ENCODE results near the gene ARFGAP1.
"Not testable (repeated sequence)": the region's sequence is repeated elsewhere in the genome, so short reads cannot be mapped to it uniquely, and the experiment has no call there.

The ARFGAP1 gene

GRCh38 chr20:63333241-63333836 lies 60.7 kb downstream of the ARFGAP1 start:
- no peaks in the 10 kb centered on the region for H4K20me1 ChIP-seq (ENCODE audit: insufficient read depth, low read length, poor library complexity, severe bottlenecking)

DNA sequence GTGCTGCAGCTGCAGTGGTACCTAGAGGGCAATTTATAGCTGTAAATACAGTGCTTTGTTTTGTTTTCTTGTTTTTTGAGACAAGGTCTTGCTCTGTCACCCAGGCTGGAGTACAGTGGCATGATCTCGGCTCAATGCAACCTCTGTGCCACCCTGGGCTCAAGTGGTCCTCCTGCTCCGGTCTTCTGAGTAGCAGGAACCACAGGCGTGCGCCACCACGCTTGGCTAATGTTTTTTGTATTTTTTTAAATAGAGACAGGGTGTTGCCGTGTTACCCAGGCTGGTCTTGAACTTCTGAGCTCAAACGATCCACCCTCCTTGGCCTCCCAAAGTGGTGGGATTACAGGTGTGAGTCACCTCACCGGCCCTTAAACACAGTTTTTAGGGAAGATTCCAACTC lies 61.7 kb downstream of the ARFGAP1 start:
- H3K79me2 ChIP-seq (ENCODE audit: insufficient read depth, low read length) = no peaks in the 10 kb centered on the region
- H3K9me3 ChIP-seq (ENCODE audit: insufficient read depth, low read depth, low read length) = no peaks in the 10 kb centered on the region; the same call in 1 of the 2 replicates
- no peak overlapping the region for H2AFZ ChIP-seq (ENCODE audit: low read length)
- no peaks in the 10 kb centered on the region for H3F3A ChIP-seq (ENCODE audit: low read depth)
- no peaks in the 10 kb centered on the region for H3K9me2 ChIP-seq (replicated peaks; ENCODE audit: low read depth, low read length)
- no peaks in the 10 kb centered on the region for H3K36me3 ChIP-seq (ENCODE audit: insufficient read depth, low read length)
- no peak overlapping the region for H3K9ac ChIP-seq (ENCODE audit: low read depth, low read length, poor library complexity, severe bottlenecking)
- no peak overlapping the region for H3K4me2 ChIP-seq (ENCODE audit: low read depth, low read length, poor library complexity, severe bottlenecking)
- no peaks in the 10 kb centered on the region for H4K20me1 ChIP-seq (ENCODE audit: insufficient read depth, low read length, poor library complexity, severe bottlenecking)
- no peaks in the 10 kb centered on the region for H3K27me3 ChIP-seq (ENCODE audit: insufficient read depth, low read length, poor library complexity, severe bottlenecking)
- TF ChIP-seq EZH2phosphoT487 (IDR thresholded peaks at IDR 0.05; ENCODE audit: borderline replicate concordance) (no peak), CTCF (conservative IDR thresholded peaks at IDR 0.05; ENCODE audit: low read length) (no peak)
- H3K4me1 ChIP-seq (ENCODE audit: insufficient read depth, low read length, poor library complexity, severe bottlenecking) = no peaks in the 10 kb centered on the region
- H3K4me3 ChIP-seq (ENCODE audit: low read length, poor library complexity, severe bottlenecking) = no peak overlapping the region

More at GRCh38 chr20:63333241-63333836, 60.7 kb downstream of the ARFGAP1 start:
- H3K36me3 ChIP-seq (ENCODE audit: insufficient read depth, low read length) = no peaks in the 10 kb centered on the region
- no peaks in the 10 kb centered on the region for H3F3A ChIP-seq (ENCODE audit: low read depth)
- H3K9me3 ChIP-seq (ENCODE audit: insufficient read depth, low read depth, low read length) = no peaks in the 10 kb centered on the region; the same call in 1 of the 2 replicates
- no peak overlapping the region for H3K4me3 ChIP-seq (ENCODE audit: low read length, poor library complexity, severe bottlenecking)
- H3K9ac ChIP-seq (ENCODE audit: low read depth, low read length, poor library complexity, severe bottlenecking) = no peak overlapping the region
- no peak overlapping the region for H2AFZ ChIP-seq (ENCODE audit: low read length)
- H3K27me3 ChIP-seq (ENCODE audit: insufficient read depth, low read length, poor library complexity, severe bottlenecking) = no peaks in the 10 kb centered on the region
- TF ChIP-seq CTCF (conservative IDR thresholded peaks at IDR 0.05; ENCODE audit: low read length) (no peak), EZH2phosphoT487 (IDR thresholded peaks at IDR 0.05; ENCODE audit: borderline replicate concordance) (no peak)
- H3K4me2 ChIP-seq (ENCODE audit: low read depth, low read length, poor library complexity, severe bottlenecking) = no peak overlapping the region
- no peaks in the 10 kb centered on the region for H3K4me1 ChIP-seq (ENCODE audit: insufficient read depth, low read length, poor library complexity, severe bottlenecking)
- H3K9me2 ChIP-seq (replicated peaks; ENCODE audit: low read depth, low read length) = no peaks in the 10 kb centered on the region
- H3K79me2 ChIP-seq (ENCODE audit: insufficient read depth, low read length) = no peaks in the 10 kb centered on the region

DNA sequence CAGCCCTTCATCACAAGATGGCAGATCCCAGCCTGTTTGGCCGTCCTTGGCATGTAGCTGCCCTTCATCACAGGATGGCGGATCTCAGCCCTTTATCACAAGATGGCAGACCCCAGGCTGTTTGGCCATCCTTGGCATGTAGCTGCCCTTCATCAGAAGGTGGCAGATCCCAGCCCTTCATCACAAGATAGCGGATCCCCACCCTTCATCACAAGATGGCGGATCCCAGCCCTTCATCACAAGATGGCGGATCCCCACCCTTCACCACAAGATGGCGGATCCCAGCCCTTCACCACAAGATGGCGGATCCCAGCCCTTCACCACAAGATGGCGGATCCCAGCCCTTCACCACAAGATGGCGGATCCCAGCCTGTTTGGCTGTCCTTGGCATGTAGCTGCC lies 62.4 kb downstream of the ARFGAP1 start:
- not testable (repeated sequence) for H3K27me3 ChIP-seq (ENCODE audit: insufficient read depth, low read length, poor library complexity, severe bottlenecking); H4K20me1 ChIP-seq (ENCODE audit: insufficient read depth, low read length, poor library complexity, severe bottlenecking); H2AFZ ChIP-seq (ENCODE audit: low read length)

GRCh38 chr20:63335711-63336110 lies 63.1 kb downstream of the ARFGAP1 start:
- H3K9me2 ChIP-seq (replicated peaks; ENCODE audit: low read depth, low read length) = no peaks in the 10 kb centered on the region
- no peak overlapping the region for H2AFZ ChIP-seq (ENCODE audit: low read length)
- no peaks in the 10 kb centered on the region; the same call in 1 of the 2 replicates for H3K9me3 ChIP-seq (ENCODE audit: insufficient read depth, low read depth, low read length)
- H3K4me1 ChIP-seq (ENCODE audit: insufficient read depth, low read length, poor library complexity, severe bottlenecking) = no peaks in the 10 kb centered on the region
- no peaks in the 10 kb centered on the region for H3F3A ChIP-seq (ENCODE audit: low read depth)
- no peaks in the 10 kb centered on the region for H4K20me1 ChIP-seq (ENCODE audit: insufficient read depth, low read length, poor library complexity, severe bottlenecking)
- H3K79me2 ChIP-seq (ENCODE audit: insufficient read depth, low read length) = no peaks in the 10 kb centered on the region
- no peak overlapping the region for H3K9ac ChIP-seq (ENCODE audit: low read depth, low read length, poor library complexity, severe bottlenecking)
- H3K4me2 ChIP-seq (ENCODE audit: low read depth, low read length, poor library complexity, severe bottlenecking) = no peak overlapping the region
- no peaks in the 10 kb centered on the region for H3K27me3 ChIP-seq (ENCODE audit: insufficient read depth, low read length, poor library complexity, severe bottlenecking)
- TF ChIP-seq CTCF (conservative IDR thresholded peaks at IDR 0.05; ENCODE audit: low read length) (no peak), EZH2phosphoT487 (IDR thresholded peaks at IDR 0.05; ENCODE audit: borderline replicate concordance) (no peak)
- no peak overlapping the region for H3K4me3 ChIP-seq (ENCODE audit: low read length, poor library complexity, severe bottlenecking)
- no peaks in the 10 kb centered on the region for H3K36me3 ChIP-seq (ENCODE audit: insufficient read depth, low read length)

More for the DNA sequence above, 62.4 kb downstream of the ARFGAP1 start:
- H3K4me3 ChIP-seq (ENCODE audit: low read length, poor library complexity, severe bottlenecking); H3K4me1 ChIP-seq (ENCODE audit: insufficient read depth, low read length, poor library complexity, severe bottlenecking); H3K9me3 ChIP-seq (ENCODE audit: insufficient read depth, low read depth, low read length); H3K9ac ChIP-seq (ENCODE audit: low read depth, low read length, poor library complexity, severe bottlenecking); H3K36me3 ChIP-seq (ENCODE audit: insufficient read depth, low read length); H3K4me2 ChIP-seq (ENCODE audit: low read depth, low read length, poor library complexity, severe bottlenecking); H3K9me2 ChIP-seq (replicated peaks; ENCODE audit: low read depth, low read length); H3F3A ChIP-seq (ENCODE audit: low read depth); H3K79me2 ChIP-seq (ENCODE audit: insufficient read depth, low read length): not testable (repeated sequence)
